ENCODE data around the gene CFAP77. TPM values are rescaled to one million over a fixed set of nuclear protein-coding genes. Genes with fewer than 3 reads are reported as not detected.

CFAP77 gene
- total and polyA plus RNA-seq, 2 of the 13 experiments (the other 11 are each of a cell fraction or from before 2014, with no cell fraction given), result not detected

GRCh38 chr9:132422574-132422973, 12.6 kb downstream of the CFAP77 start:
- ChIA-PET CTCF (ENCODE audit: low intra/inter-chr PET ratio, low total read pairs) (no interaction called here), POLR2A (no interaction called here)
- Histone ChIP-seq H3K27me3 (ENCODE audit: control insufficient read depth in 1 of 2, insufficient read depth in 2 of 2, low read length in 2 of 2) (peaks cover 8 to 77% of the 10 kb centered on the region in 2 experiments), H3K36me3 (replicated peaks in 1 of 2; ENCODE audit: control insufficient read depth in 1 of 2, insufficient read depth in 2 of 2, low read length in 2 of 2) (no peaks in the 10 kb centered on the region), H3K27ac (ENCODE audit: extremely low read length, insufficient read depth, low read length) (no peak overlapping the region), H3K4me1 (ENCODE audit: insufficient read depth, low read length) (no peaks in the 10 kb centered on the region), H3K9ac (ENCODE audit: insufficient read depth, low read depth, low read length) (no peak overlapping the region), H2AFZ (ENCODE audit: low read length) (no peak overlapping the region), H3K4me3 (replicated peaks in 1 of 3; ENCODE audit: insufficient read depth in 1 of 3, low read depth in 2 of 3, low read length in 3 of 3) (no peak overlapping the region), H3K9me3 (ENCODE audit: low read length) (no peaks in the 10 kb centered on the region), H3K79me2 (ENCODE audit: insufficient read depth, low read length) (no peaks in the 10 kb centered on the region), H4K20me1 (ENCODE audit: insufficient read depth, low read length) (no peaks in the 10 kb centered on the region), H3K4me2 (ENCODE audit: low read depth, low read length) (no peak overlapping the region)
- no TSS peak for BruUV-seq (replicated peaks)
- TF ChIP-seq TFAP4 (IDR thresholded peaks at IDR 0.05; ENCODE audit: borderline replicate concordance, low read depth) (no peak), ZNF549 (CRISPR knock-in tag; IDR thresholded peaks at IDR 0.05) (no peak), ZBED4 (CRISPR knock-in tag; IDR thresholded peaks at IDR 0.05; ENCODE audit: borderline replicate concordance) (no peak), ZNF576 (CRISPR knock-in tag; IDR thresholded peaks at IDR 0.05) (no peak), JARID2 (CRISPR knock-in tag; IDR thresholded peaks at IDR 0.05; ENCODE audit: insufficient replicate concordance) (no peak), KIAA2018 (CRISPR knock-in tag; IDR thresholded peaks at IDR 0.05; ENCODE audit: borderline replicate concordance) (no peak), POGZ (CRISPR knock-in tag; IDR thresholded peaks at IDR 0.05) (no peak), ZNF761 (CRISPR knock-in tag; conservative IDR thresholded peaks at IDR 0.05) (no peak), THAP7 (CRISPR knock-in tag; IDR thresholded peaks at IDR 0.05) (no peak)
- 0% methylated on average over 2 of the region's 5 CpGs for WGBS (ENCODE audit: low lambda C conversion rate)
- DNase-seq (ENCODE audit: low spot score) (no peak), ATAC-seq (no peak; the same call in 2 of the 3 replicates), FAIRE-seq (no peak)
- in situ Hi-C loops (cut with HindIII; ENCODE audit: extremely low pct_ligation_motif_present, low pct_unique_long_range_greater_than_20kb) (no loop called here), intact Hi-C loops (cut with micrococcal nuclease; ENCODE audit: unreplicated experiment) (no loop called here)
